Retinal pigment epithelial cell (primary cell): ENCODE results near the gene HOXA5.

ENCODE experiments used
- DNase-seq: peaks from one replicate; pipeline ENCODE4 v3.0.0-alpha.2; 2010; ENCODE audit warnings: low read depth
- H3K4me3 ChIP-seq: 2 replicates; pipeline ENCODE4 v1.5.1; 2011; ENCODE audit warnings: mild to moderate bottlenecking, low read length, control low read depth, moderate library complexity
- CTCF ChIP-seq: conservative IDR thresholded peaks from 2 replicates; pipeline ENCODE4 v1.5.1; 2011; ENCODE audit warnings: low read depth, low read length, control low read depth, inconsistent platforms

Gene HOXA5

GRCh38 chr7:27110186-27111031 is 33.1 kb downstream of the HOXA5 start:
- TF ChIP-seq CTCF, result no peak
- no peak for DNase-seq
- no peak overlapping the region for H3K4me3 ChIP-seq

GRCh38 chr7:27109466-27110185 is 33.9 kb downstream of the HOXA5 start:
- TF ChIP-seq CTCF, result no peak
- H3K4me3 ChIP-seq, result no peak overlapping the region
- DNase-seq, result no peak

GRCh38 chr7:27108390-27109127 is 34.9 kb downstream of the HOXA5 start:
- no peak for DNase-seq
- no peak overlapping the region for H3K4me3 ChIP-seq
- TF ChIP-seq CTCF, result no peak

- no peak for DNase-seq
- TF ChIP-seq CTCF, result no peak
- no peak overlapping the region for H3K4me3 ChIP-seq
These were observed 35.8 kb downstream of the HOXA5 start for GRCh38 chr7:27107391-27108381.

- no peak overlapping the region for H3K4me3 ChIP-seq
- DNase-seq, result no peak
- TF ChIP-seq CTCF, result no peak
These were observed 36.6 kb downstream of the HOXA5 start for GRCh38 chr7:27106901-27107240.

- no peak for DNase-seq
- TF ChIP-seq CTCF, result no peak
- no peak overlapping the region for H3K4me3 ChIP-seq
These were observed 37.1 kb downstream of the HOXA5 start for GRCh38 chr7:27106181-27106900.
